Effector memory CD4-positive, alpha-beta T cell (primary cell): Measurements from ENCODE around the gene GIMAP2.

ENCODE experiments used
- DNase-seq, 3 donors: peaks; one replicate each; pipeline ENCODE4 v3.0.0-alpha.2; 2020
- H3K27ac ChIP-seq: 2 replicates; pipeline ENCODE4 v1.7.0; 2013; ENCODE audit warnings: mild to moderate bottlenecking, low read length, moderate library complexity; ENCODE audit not compliant: insufficient read depth, poor library complexity, severe bottlenecking
- H3K27me3 ChIP-seq: replicated peaks from 2 replicates; pipeline ENCODE4 v1.7.0; 2013; ENCODE audit warnings: mild to moderate bottlenecking, low read length; ENCODE audit not compliant: insufficient read depth, control insufficient read depth, poor library complexity, severe bottlenecking
- H3K36me3 ChIP-seq: 2 replicates; pipeline ENCODE4 v1.7.0; 2013; ENCODE audit warnings: mild to moderate bottlenecking, low read length, moderate library complexity; ENCODE audit not compliant: control insufficient read depth, insufficient read depth
- H3K4me1 ChIP-seq: 2 replicates; pipeline ENCODE4 v1.7.0; 2013; ENCODE audit warnings: low read length, mild to moderate bottlenecking; ENCODE audit not compliant: control insufficient read depth, insufficient read depth, poor library complexity, severe bottlenecking
- H3K4me3 ChIP-seq: 2 replicates; pipeline ENCODE4 v1.7.0; 2013; ENCODE audit warnings: low read length, low read depth, mild to moderate bottlenecking; ENCODE audit not compliant: insufficient read depth, poor library complexity, severe bottlenecking
- H3K9me3 ChIP-seq: 2 replicates; pipeline ENCODE4 v1.7.0; 2013; ENCODE audit warnings: mild to moderate bottlenecking, low read length, moderate library complexity; ENCODE audit not compliant: control insufficient read depth

Gene GIMAP2

DNA sequence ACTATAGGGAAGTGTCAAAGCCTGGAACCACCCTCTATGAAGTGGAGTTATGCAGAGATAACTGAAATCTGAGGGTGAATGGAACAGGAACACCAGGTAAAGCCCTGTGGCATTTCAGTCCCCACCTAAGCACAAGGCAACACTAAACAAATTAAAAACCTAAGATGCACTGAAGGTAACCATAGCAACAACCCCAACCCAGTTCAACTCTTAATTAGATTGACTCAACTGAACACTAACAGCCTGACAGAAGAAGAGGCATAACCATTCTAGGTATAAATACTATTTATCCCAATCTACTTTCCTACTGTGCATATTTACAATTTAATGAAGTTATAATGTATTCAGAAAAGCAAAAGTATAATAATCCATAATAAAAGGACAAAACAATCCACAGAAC lies 42.5 kb downstream of the GIMAP2 start:
- Histone ChIP-seq H3K4me3 (no peak overlapping the region), H3K36me3 (peaks cover 15% of the 10 kb centered on the region), H3K4me1 (peaks cover 12% of the 10 kb centered on the region), H3K27me3 (no peaks in the 10 kb centered on the region), H3K9me3 (peaks cover 21% of the 10 kb centered on the region), H3K27ac (no peak overlapping the region)
- DNase-seq, result no peak

DNA sequence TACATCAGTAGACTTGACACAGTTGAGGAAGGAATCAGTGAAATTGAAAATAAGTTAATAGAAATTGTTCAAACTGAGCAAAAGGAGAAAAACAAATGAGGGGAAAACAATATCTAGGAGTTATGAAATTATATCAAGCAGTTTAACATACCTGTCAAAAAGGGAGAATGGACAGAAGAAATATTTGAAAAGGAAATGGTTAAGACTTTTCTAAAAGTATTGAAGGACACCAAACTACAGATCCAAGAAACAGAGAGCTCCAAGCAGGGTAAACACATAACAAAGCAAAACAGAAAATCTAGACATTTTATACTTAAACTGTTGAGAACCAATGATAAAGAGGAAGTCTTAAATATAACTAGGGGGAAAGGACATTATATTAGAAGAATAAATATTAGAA lies 43.1 kb downstream of the GIMAP2 start:
- no peak for DNase-seq
- peaks cover 18% of the 10 kb centered on the region for H3K4me1 ChIP-seq
- H3K36me3 ChIP-seq, result peaks cover 10% of the 10 kb centered on the region
- no peak overlapping the region for H3K4me3 ChIP-seq
- peaks cover 21% of the 10 kb centered on the region for H3K9me3 ChIP-seq
- no peak overlapping the region for H3K27ac ChIP-seq
- H3K27me3 ChIP-seq, result no peaks in the 10 kb centered on the region

DNA sequence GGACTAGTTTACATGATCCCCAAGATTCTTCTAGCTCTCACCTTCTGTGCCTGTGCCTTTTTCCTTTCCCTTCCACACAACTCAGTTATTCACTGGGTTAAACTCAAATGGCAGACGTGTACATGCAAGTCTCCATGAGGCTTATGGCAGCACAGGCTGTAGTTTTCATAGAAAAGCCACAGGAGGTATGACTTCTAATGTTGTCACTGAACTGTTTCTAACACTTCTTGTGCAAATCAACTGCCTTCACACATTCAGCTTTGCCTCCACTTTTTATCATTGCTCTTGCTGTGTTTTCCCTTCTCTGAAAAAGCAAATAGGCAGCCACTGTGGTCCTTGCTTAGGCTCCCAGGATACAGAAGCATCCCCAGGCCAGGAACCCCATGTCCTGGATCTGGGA lies 46.4 kb downstream of the GIMAP2 start:
- Histone ChIP-seq H3K36me3 (peaks cover 3% of the 10 kb centered on the region), H3K27me3 (no peaks in the 10 kb centered on the region), H3K4me1 (peaks cover 45% of the 10 kb centered on the region), H3K27ac (peak overlapping the region; percentile 85), H3K4me3 (no peak overlapping the region), H3K9me3 (peaks cover 13% of the 10 kb centered on the region)
- no peak for DNase-seq

DNA sequence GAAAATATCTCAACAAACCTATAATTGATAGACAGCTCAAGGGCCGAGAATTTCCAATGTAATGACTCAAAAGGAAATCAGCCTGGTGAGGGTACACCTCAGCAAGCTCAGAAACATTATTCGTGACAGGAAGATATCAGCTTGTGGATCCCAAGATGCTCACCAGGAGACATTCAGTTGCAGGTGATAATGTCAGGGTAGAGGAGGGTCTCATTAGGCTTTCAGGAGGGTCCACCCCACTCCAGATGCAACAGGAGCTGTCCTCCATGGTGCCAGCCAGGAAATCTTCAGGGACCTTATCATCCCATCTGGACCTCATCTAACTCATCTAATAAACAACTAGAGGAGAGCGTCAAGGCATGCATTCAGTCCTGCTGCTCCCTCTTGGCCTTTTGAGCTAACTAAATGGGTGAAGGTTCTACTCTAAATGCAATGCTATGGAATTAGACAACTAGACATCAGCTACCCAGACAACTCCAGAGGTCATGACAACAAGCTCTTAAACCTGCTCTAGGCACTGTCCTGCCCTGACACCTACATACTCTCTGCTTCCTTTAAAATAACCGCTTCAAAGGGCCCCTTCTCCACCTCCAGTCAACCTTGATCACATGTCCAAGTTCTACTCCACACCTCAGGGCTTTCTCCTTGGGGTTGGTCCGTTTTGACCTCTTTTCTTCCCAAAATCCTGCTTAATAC lies 47.4 kb downstream of the GIMAP2 start:
- Histone ChIP-seq H3K4me3 (no peak overlapping the region), H3K27ac (peak overlapping the region; percentile 85), H3K36me3 (no peaks in the 10 kb centered on the region), H3K4me1 (peaks cover 47% of the 10 kb centered on the region), H3K9me3 (peaks cover 5% of the 10 kb centered on the region), H3K27me3 (no peaks in the 10 kb centered on the region)
- DNase-seq, result no peak

DNA sequence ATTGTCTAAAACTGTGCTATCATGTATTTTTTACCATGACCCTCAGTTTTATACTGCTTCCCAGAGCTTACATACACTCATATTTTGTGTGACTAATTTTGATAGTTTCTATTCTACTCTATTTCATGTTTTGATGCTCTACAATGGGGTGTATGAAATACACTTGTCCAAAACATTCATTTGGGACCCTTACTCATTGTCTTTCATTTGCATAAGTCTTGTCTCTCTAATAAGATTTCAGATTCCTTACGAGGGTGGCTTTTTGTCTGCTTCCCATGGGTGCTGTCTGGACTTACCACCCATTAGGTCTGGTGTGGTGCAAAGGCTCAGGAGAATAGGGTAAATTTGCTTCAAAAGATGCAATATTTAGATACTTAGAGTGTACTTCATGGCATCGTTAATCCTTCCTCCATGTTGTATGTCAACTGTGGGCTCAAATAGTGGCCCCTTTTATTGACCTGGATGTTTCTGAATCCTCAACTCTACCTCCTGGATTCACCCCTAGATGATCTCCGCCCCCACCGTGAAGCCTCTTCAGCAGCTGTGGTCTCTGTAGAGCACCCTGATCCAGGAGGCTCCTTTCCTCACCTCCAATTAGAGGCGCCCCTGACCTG lies 48.1 kb downstream of the GIMAP2 start:
- Histone ChIP-seq H3K9me3 (no peaks in the 10 kb centered on the region), H3K27ac (peak overlapping the region; percentile 85), H3K4me1 (peaks cover 47% of the 10 kb centered on the region), H3K4me3 (no peak overlapping the region), H3K27me3 (no peaks in the 10 kb centered on the region), H3K36me3 (no peaks in the 10 kb centered on the region)
- DNase-seq, result no peak

DNA sequence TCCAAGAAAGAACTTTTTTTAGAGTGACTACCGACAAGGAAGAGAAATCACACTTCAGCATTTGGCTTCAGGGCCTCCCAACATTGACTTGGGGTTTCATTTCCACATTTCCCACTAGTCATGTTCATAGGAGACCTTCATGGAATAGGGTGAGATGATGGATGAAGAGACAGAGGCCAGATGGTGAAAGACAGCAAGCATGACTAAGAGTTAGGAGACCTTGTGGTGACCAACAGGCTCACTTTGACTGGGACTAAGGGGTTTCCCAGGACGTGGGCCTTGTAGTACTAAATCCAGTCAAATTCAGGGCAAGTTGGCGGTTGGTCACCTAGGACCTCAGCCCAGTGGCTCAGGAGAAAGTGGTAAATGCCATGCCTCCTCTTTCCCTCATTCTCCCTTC lies 48.7 kb downstream of the GIMAP2 start:
- H3K27me3 ChIP-seq, result no peaks in the 10 kb centered on the region
- no peak overlapping the region for H3K4me3 ChIP-seq
- DNase-seq, result no peak
- peaks cover 47% of the 10 kb centered on the region for H3K4me1 ChIP-seq
- no peaks in the 10 kb centered on the region for H3K9me3 ChIP-seq
- peaks cover 1% of the 10 kb centered on the region for H3K36me3 ChIP-seq
- H3K27ac ChIP-seq, result peak overlapping the region; percentile 85

DNA sequence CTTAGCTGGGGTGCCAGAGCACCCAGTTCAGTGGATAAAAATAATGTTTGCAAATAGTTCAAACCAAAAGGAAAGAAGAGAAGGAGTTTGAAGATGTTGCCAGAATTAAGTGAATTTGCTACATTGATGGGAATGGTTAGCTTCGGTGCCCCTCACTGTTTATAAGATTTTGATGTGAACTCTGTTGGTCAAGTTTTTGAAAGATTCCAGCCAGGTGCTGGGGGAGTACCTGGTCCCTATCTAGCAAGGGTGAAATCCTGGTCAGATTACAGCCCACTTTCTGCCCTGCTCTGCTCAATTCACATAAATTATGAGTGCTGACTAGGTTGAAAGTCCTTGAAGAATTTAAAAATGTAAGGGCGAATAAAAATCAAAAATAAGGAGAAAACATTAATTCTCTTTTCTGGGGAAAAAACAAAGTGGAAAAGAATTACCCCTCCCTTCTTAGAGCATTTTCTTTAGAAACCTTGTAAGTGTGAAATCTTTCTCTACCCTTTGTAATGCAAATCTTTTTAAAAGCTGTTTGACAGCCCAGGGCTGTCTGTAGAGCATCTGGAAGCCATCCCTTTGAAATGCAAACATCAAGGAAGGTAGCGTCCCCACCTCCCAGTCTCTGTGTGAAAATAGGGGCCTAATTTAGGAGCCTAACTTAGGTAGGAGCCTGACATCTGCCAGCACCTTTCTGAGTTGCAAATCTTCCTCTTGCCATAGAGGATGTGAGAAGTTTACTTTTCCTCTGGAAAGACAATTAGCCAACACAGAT lies 50.3 kb downstream of the GIMAP2 start:
- peaks cover 50% of the 10 kb centered on the region for H3K4me1 ChIP-seq
- peak overlapping the region; percentile 85 for H3K27ac ChIP-seq
- no peaks in the 10 kb centered on the region for H3K9me3 ChIP-seq
- H3K36me3 ChIP-seq, result peaks cover 13% of the 10 kb centered on the region
- DNase-seq, result no peak
- no peaks in the 10 kb centered on the region for H3K27me3 ChIP-seq
- H3K4me3 ChIP-seq, result peak overlapping the region; percentile 86

DNA sequence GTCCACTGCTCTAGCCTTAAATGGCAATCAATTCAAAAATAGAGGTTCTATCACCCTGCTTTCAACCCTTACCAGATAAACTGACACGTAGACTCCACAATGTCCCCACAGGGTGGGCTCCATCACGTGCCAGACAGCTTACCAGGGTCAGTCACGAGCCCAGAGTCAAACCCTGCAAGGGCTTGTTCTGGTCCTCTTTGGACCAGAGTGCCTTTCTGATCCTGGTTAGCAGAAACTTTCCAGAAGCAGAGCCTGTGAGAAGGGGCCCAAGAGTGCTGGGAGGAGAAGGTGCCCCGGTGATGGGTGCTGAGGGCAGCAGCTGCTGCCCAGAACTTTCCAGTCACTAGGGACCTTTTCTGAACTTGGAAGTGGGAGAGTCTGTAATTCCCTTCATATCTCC lies 51.4 kb downstream of the GIMAP2 start:
- H3K9me3 ChIP-seq, result no peaks in the 10 kb centered on the region
- DNase-seq, result no peak
- peak overlapping the region; percentile 85 for H3K27ac ChIP-seq
- H3K4me1 ChIP-seq, result peaks cover 55% of the 10 kb centered on the region
- H3K36me3 ChIP-seq, result peaks cover 24% of the 10 kb centered on the region
- no peaks in the 10 kb centered on the region for H3K27me3 ChIP-seq
- H3K4me3 ChIP-seq, result peak overlapping the region; percentile 86

DNA sequence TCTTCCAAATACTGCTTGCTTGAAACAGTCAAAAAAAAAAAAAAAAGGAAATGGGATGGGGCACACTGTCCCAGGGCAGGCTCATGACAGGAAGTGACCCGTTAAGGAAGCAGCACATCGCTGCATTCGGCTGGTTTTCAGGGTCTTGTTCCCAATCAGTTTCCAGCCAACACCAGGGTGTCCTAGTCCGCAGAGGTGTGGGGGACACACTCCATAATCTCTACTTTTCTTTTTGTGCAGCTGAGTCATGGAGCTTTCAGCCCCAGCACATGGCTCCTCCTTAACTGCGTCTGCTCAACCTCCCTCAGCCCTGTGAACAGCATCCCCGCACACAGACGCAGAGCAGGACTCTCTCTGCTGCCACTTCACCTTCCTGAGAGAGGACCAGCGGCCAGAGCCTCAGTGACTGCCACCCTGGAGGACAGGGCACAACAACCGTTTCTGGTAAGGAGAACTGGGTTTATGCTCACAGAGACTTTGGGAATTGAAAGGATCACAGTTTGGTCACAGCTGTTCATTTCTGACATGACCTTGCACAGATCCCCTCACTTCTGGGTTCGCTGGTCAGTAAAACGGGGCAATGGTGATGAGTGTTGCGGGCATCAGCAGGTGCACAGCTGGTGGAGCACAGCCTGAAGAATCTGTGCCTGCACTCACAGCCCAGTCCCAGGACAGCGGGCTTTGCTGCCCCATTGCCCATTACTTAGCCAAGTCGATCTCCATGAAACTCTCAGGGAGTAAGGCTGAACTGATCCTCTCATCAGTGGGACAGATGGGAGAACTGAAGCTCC lies 52.0 kb downstream of the GIMAP2 start, which contains the start of gene GIMAP5:
GIMAP5 (plus strand) TSS at position 154 of the 791 bp plus-strand sequence. CDS start 3,467 bp downstream, outside the sequence.
- peaks cover 56% of the 10 kb centered on the region for H3K4me1 ChIP-seq
- H3K27ac ChIP-seq, result peak within 1 kb of the TSS; percentile 85
- peaks cover 30% of the 10 kb centered on the region for H3K36me3 ChIP-seq
- DNase-seq, result peak in 1 of 3 donors; percentile 40
- H3K27me3 ChIP-seq, result no peaks in the 10 kb centered on the region
- H3K4me3 ChIP-seq, result peak within 1 kb of the TSS; percentile 86
- no peaks in the 10 kb centered on the region for H3K9me3 ChIP-seq
